Dermis lymphatic vessel endothelial cell (primary cell): Measurements from ENCODE around the gene GEMIN2. TPM values are rescaled to one million over a fixed set of nuclear protein-coding genes. Genes with fewer than 3 reads are reported as not detected.

Experiments used
- total RNA-seq: library from RNA; depleted of rRNA; stranded (reverse); fragments of >200 nt; gene quantifications from 2 replicates; pipeline ENCODE4 v1.2.1, GENCODE V29; 2014

The GEMIN2 gene
- total RNA-seq, result 11.7 and 22.4 TPM in 2 replicates

GRCh38 chr14:39114073-39114838 lies at the start of gene GEMIN2:
TSS of gene GEMIN2 (plus strand) at chr14:39114323. CDS start at chr14:39114339, 16 bp downstream.

GRCh38 chr14:39102969-39103957 lies 10.9 kb upstream of the GEMIN2 start, which contains the start of gene SEC23A:
TSS of gene SEC23A (minus strand) at chr14:39103235. CDS start at chr14:39096118, 7,117 bp downstream.

GRCh38 chr14:39174560-39175444 lies 60.7 kb downstream of the GEMIN2 start, which contains the start of gene PNN:
TSS of gene PNN (plus strand) at chr14:39175254. CDS start at chr14:39175280, 26 bp downstream.

Other genes starting within 250 kb of the GEMIN2 start
- gene SEC23A, start 11.1 kb upstream of the GEMIN2 start, total RNA-seq, result 182 and 212 TPM in 2 replicates
- 28.5 and 28.9 TPM in 2 replicates for gene TRAPPC6B, start 56.0 kb downstream of the GEMIN2 start, total RNA-seq
- 11.9 and 15.3 TPM in 2 replicates for gene PNN, start 60.9 kb downstream of the GEMIN2 start, total RNA-seq
- gene MIA2, start 119.6 kb downstream of the GEMIN2 start, total RNA-seq, result 15.1 and 16.9 TPM in 2 replicates